H1 (cell line): ENCODE data around the gene GSTA1. TPM values are rescaled to one million over a fixed set of nuclear protein-coding genes. Genes with fewer than 3 reads are reported as not detected.

ENCODE experiments used
- KDM4A ChIP-seq: IDR thresholded peaks from one replicate; pipeline ENCODE4 v1.7.1; 2012; ENCODE audit warnings: low read depth, mild to moderate bottlenecking, moderate library complexity, low read length, inconsistent platforms; ENCODE audit not compliant: severe bottlenecking
- NRF1 ChIP-seq: IDR thresholded peaks from 2 replicates; pipeline ENCODE4 v1.6.1; 2011; ENCODE audit warnings: mild to moderate bottlenecking, low read depth, low read length, improper control_type of control experiment
- POLR2AphosphoS5 ChIP-seq: IDR thresholded peaks from 2 replicates; pipeline ENCODE4 v1.6.1; 2011; ENCODE audit warnings: low read depth, low read length
- RFX5 ChIP-seq: IDR thresholded peaks from 2 replicates; pipeline ENCODE4 v1.6.1; 2011; ENCODE audit warnings: low read depth, low read length, improper control_type of control experiment, borderline replicate concordance
- TBP ChIP-seq: IDR thresholded peaks from 2 replicates; pipeline ENCODE4 v1.6.1; 2011; ENCODE audit warnings: low read depth, low read length, improper control_type of control experiment
- TEAD4 ChIP-seq: IDR thresholded peaks from 2 replicates; pipeline ENCODE4 v1.6.1; 2012; ENCODE audit warnings: low read depth, low read length, inconsistent platforms, mixed read lengths
- YY1 ChIP-seq: IDR thresholded peaks from 2 replicates; pipeline ENCODE4 v1.6.1; 2011; ENCODE audit warnings: low read depth, mild to moderate bottlenecking, low read length
- polyA plus RNA-seq, 7 experiments: library from polyadenylated mRNA; depleted of rRNA in 3 of 7; stranded (reverse) in 5 of 7; unstranded in 2 of 7; fragments of >200 nt in 5 of 7; fragments of 200-250 nt in 2 of 7; gene quantifications; 1 replicate in 5 of 7; 2 replicates in 1 of 7; 4 replicates in 1 of 7; pipeline versions ENCODE4 v1.2.1 to v1.2.3, GENCODE V29; 2011 to 2013; ENCODE audit warnings: missing spikeins in 2 of 7, mixed read lengths in 2 of 7
- total RNA-seq: library from RNA; stranded (reverse); fragmentation: NEBNext Ultra II Directional; extraction: Animal tissue kit (Norgen Biotek cat#: 25700); gene quantifications from 2 replicates; pipeline ENCODE4 v1.2.1, GENCODE V29; 2021

The GSTA1 gene
- total and polyA plus RNA-seq, 2 of the 8 experiments (the other 6 are each of a cell fraction or from before 2014, with no cell fraction given) = 0.08 TPM; not detected in 1

- TF ChIP-seq NRF1 (no peak), POLR2AphosphoS5 (no peak), TBP (no peak), KDM4A (no peak), TEAD4 (no peak), RFX5 (no peak), YY1 (no peak)
Observed at GRCh38 chr6:52745764-52746201, 57.8 kb downstream of the GSTA1 start (continued).
